GM19395 (cell line): Measurements from ENCODE around the gene XAGE3.
"Not testable (repeated sequence)": the region's sequence is repeated elsewhere in the genome, so short reads cannot be mapped to it uniquely, and the experiment has no call there.

Source experiments
- ATAC-seq: cut with Tn5 transposase; IDR thresholded peaks from one replicate; pipeline ENCODE4 v1.9.1; 2021; ENCODE audit warnings: mild to moderate bottlenecking, moderate library complexity; ENCODE audit not compliant: unreplicated experiment

The XAGE3 gene, protein sequence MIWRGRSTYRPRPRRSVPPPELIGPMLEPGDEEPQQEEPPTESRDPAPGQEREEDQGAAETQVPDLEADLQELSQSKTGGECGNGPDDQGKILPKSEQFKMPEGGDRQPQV

DNA sequence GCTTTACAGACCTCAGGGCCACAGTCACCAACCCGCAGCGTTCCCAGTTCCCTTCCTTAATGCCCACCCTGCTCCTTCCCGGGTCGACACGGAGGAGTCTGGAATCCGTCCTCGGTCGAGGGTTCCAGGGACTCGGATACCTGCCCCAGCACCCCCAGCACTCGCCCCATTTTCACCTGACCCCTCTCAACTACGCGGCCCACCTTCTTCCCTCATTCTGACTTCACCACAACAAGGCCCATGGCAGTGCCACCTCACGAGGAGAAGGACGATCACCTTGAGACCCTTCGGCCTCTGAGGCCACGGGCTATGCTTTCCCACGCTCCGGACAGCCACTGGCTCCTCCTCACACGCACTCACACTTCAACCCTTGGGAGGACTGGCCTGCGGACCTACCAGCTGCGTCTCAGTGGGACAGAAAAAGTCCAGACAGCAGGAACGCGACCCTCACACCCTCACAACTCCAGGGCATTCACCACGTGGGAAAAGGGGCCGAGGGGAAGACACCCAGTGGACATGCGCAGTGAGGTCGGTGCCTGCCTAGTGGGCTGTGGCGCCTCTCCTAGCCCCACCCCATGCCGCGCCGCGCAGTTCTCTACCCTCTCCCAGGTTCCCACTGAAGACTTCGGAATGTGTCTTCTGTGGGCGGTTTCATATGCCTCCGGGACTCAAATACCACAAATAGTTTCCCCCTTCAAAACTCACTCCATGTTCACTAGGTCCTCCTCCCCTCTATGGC, at the start of gene XAGE3:
Gene XAGE3 (minus strand): TSS at position 474 of the 739 bp plus-strand sequence. CDS start 950 bp downstream, outside the sequence.
- no peak for ATAC-seq

- not testable (repeated sequence) for ATAC-seq
Observed at GRCh38 chrX:52914704-52915103, 46.8 kb upstream of the XAGE3 start.

DNA sequence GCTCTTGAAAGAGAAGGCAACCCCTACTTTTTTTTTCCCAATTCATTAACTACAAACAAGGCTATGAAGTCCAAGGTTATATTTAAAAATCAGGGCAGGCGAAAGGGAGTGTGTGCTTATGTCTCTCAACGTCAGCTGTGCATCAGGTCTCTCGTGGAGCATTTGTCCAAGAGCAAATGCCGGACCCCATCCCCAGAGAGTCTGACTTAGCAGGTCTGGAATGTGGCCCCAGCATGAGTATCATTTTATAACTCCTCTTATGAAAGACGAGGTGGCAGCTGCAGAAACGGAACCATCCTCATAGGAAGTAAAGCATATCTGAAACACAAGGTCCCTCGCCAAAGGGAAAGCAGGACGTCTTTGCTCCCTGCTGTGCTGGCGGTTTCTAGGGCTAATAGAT, 45.8 kb upstream of the XAGE3 start:
- not testable (repeated sequence) for ATAC-seq

GRCh38 chrX:52909313-52909969, 41.6 kb upstream of the XAGE3 start:
- ATAC-seq = not testable (repeated sequence)

DNA sequence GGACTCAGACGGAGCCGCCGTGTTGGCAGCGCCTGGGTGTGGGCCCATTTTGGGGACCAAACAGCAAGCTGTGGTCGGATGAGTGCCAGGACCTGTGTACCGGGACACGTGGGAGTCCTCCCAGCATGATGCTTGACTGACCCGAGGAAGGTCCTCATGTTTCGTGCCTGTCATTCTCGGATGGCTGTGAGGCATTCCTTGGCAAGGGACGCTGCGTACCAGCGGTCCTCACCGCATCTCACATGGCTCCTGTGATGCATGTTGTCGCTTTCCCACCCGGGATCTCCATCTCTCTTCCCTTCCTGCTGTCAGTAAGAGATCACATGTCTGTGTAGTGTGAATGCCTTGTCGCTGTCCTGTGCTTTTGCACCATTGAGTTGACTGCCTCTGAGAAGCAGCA, 40.0 kb upstream of the XAGE3 start:
- ATAC-seq = not testable (repeated sequence)

DNA sequence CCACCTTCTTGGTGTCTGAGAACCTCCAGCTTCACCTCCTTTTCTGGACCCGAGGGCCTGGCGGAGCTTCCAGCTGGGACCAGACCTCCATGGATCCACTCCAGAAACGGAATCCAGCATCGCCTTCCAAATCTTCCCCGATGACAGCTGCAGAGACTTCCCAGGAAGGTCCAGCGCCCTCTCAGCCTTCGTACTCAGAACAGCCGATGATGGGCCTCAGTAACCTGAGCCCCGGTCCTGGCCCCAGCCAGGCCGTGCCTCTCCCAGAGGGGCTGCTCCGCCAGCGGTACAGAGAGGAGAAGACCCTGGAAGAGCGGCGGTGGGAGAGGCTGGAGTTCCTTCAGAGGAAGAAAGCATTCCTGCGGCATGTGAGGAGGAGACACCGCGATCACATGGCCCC, 39.3 kb upstream of the XAGE3 start:
- not testable (repeated sequence) for ATAC-seq

- ATAC-seq = not testable (repeated sequence)
Observed at GRCh38 chrX:52906072-52906471, 38.2 kb upstream of the XAGE3 start.

DNA sequence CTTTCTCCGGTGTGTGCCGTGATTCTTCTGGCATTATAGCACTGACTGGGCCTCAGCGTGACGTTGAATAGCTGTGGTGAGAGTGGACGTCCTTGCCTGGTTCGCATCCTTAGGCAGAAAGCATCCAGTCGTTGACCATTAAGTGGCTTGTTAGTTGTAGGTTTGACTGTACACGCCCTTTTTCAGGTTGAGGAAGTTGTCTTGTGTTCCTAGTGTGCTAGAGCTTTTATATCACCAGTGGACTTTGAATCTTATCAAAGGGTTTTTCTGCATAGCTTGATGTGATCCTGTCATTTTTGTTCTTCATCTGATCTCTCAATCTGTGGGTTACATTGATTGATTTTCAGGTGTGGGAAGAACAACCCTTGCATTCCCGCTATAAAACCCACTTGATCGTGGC, 37.6 kb upstream of the XAGE3 start:
- ATAC-seq = not testable (repeated sequence)

GRCh38 chrX:52896855-52897709, 29.2 kb upstream of the XAGE3 start, which contains the start of gene FAM156B:
FAM156B (plus strand) TSS chrX:52897330; CDS start chrX:52907226, 9,896 bp downstream.
- ATAC-seq = peak; percentile 85

DNA sequence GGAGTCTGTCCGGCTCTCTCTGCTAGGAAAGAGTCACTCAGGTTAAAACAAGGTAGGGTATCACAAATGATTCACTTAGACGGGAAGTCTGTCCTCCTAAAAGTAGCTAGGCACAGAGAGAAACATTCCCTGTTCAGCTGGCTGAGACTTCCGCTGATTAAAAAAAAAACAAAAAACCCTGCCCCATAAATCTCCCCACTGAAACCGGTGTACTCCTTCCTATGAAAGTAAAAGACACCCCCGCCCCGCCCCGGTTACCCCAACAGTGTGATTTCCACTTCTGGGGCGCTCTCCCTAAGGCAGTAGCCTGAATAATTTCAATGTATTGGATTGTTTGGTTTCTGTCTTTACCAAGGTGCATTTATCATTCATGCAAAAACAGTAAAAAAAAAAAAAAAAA, 28.6 kb upstream of the XAGE3 start:
- ATAC-seq = peak; percentile 39

DNA sequence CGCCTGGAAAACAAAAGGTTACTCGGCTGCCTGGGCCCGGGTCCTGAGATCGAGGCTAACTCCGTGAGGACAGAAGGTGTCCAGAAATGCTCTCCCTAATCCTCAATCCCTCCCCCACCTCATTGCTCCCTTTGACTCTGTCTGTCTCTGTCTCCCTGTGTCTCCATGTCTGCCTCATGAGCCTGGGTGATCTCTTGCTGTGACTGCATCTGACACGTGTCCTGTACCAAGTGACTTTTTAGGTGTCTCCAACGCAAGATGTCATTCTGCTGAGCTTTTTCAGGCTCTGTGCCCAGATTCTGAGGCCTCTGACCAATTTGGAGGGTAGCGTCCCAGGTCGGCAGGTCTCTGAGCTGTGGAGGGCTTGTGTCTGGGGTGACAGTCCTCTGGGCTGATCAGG, 20.2 kb upstream of the XAGE3 start:
- ATAC-seq = not testable (repeated sequence)

GRCh38 chrX:52887459-52887858, 19.6 kb upstream of the XAGE3 start:
- ATAC-seq = not testable (repeated sequence)

- ATAC-seq = not testable (repeated sequence)
Observed at GRCh38 chrX:52876386-52876785, 8.5 kb upstream of the XAGE3 start.

- ATAC-seq = not testable (repeated sequence)
Observed at GRCh38 chrX:52875436-52875835, 7.6 kb upstream of the XAGE3 start.

- no peak for ATAC-seq
Observed at GRCh38 chrX:52874661-52875060, 6.8 kb upstream of the XAGE3 start.

DNA sequence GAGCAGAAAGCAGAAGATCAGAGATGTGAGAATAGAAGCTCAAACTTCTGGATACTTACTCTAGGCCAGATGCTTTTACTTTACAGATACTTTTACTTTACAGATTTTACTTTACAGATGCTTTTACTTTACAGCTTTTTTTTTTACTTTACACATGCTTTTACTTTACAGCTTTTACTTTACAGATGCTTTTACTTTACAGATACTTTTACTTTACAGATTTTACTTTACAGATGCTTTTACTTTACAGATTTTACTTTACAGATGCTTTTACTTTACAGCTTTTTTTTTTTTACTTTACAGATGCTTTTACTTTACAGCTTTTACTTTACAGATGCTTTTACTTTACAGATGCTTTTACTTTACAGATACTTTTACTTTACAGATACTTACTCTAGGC, 5.9 kb upstream of the XAGE3 start:
- not testable (repeated sequence) for ATAC-seq

- no peak for ATAC-seq
Observed at GRCh38 chrX:52870046-52870445, 2.2 kb upstream of the XAGE3 start.

DNA sequence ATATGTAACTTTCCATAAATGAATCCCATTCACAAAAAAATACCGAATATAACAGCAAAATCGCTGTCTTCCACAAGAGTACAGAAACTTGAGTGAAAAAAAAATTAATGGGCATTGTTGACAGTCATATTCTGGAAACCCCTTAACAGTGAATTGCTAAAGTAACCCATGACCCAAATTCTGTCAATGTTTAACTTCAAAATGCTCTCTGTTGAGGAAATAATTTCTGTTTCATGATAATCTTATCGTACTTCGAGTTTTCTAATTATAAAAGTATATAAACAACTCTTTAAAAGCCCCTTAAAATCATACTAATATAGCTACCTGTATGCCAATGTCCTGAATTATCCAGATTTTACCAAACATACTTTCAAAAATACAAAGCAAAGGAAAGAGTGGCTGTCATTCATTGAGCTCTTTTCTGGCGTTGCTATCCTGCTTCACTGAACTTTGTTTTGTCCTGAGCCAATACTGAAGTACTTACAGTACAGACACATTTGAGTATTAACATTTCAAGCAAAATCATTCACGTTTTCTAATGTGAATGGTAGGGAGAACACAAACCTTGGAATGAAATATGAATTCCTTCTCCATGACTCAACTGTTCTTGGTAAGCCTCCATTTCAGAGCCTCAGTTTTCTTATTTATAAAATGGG, 2.4 kb downstream of the XAGE3 start:
- ATAC-seq = no peak

GRCh38 chrX:52856991-52857525, 10.8 kb downstream of the XAGE3 start:
- not testable (repeated sequence) for ATAC-seq
